Activated T-helper 2 cell treated with anti-CD3 and anti-CD28 coated beads, Interferon-gamma antibody, Interleukin-2, Interleukin-4, amounts not matched to agents 10 μg/mL and 5 μg/mL and 100 μg/mL, durations not matched to agents 14 hours and 24 hours and 36 hours (primary cell): Measurements from ENCODE around the gene ACADS. TPM values are rescaled to one million over a fixed set of nuclear protein-coding genes. Genes with fewer than 3 reads are reported as not detected.

Experiments used
- DNase-seq: peaks from one replicate; pipeline ENCODE4 v3.0.0; 2021; ENCODE audit warnings: low spot score
- H3K27ac Mint-ChIP-seq: one replicate; pipeline ENCODE4 v1.8.0; 2021; ENCODE audit warnings: mixed read lengths
- H3K27me3 Mint-ChIP-seq: one replicate; pipeline ENCODE4 v1.8.0; 2021; ENCODE audit warnings: low read depth, mixed read lengths
- H3K36me3 Mint-ChIP-seq: one replicate; pipeline ENCODE4 v1.8.0; 2021; ENCODE audit warnings: low read depth, mixed read lengths
- H3K4me1 Mint-ChIP-seq: one replicate; pipeline ENCODE4 v1.8.0; 2021; ENCODE audit warnings: low read depth, mixed read lengths
- H3K4me3 Mint-ChIP-seq: one replicate; pipeline ENCODE4 v1.8.0; 2021; ENCODE audit warnings: low read depth, mild to moderate bottlenecking, moderate library complexity, mixed read lengths
- H3K9me3 Mint-ChIP-seq: one replicate; pipeline ENCODE4 v1.8.0; 2021; ENCODE audit warnings: mixed read lengths
- intact Hi-C: fragments of 100-400 bp; cut with micrococcal nuclease; formaldehyde crosslinking; loops from one replicate; pipeline ENCODE4 v1.15.1; 2023
- total RNA-seq: library from RNA; stranded (reverse); gene quantifications from 2 replicates; pipeline ENCODE4 v1.2.3, GENCODE V29; 2022

Gene ACADS
- total RNA-seq, 1 donor from 2014 or later = 16.4 TPM

GRCh38 chr12:120754792-120755191 is 29.2 kb downstream of the ACADS start:
- Mint-ChIP-seq H3K4me3 (no peak overlapping the region), H3K27me3 (no peaks in the 10 kb centered on the region), H3K36me3 (peaks cover 8% of the 10 kb centered on the region), H3K27ac (no peak overlapping the region), H3K9me3 (peaks cover 16% of the 10 kb centered on the region), H3K4me1 (no peaks in the 10 kb centered on the region)
- DNase-seq = no peak
- intact Hi-C loops = no loop called here

DNA sequence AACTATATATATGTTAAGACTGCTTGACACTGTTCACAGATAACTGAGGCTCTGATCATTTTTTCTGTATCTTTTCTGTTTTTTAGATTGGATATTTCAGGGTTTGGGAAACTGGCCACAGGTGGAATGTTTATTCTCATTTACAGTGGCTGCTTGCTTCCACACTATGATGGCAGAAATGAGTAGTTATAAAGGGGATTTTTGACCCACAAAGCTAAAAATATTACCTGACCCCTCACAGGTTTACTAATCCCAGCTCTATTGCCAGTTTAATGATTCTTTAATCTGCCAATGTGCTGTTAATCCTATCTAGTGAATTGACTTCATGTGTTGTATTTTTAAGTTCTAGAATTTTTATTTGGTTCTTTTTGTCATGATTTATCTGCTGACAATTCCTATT is 29.6 kb downstream of the ACADS start:
- no peak for DNase-seq
- H3K9me3 Mint-ChIP-seq = peaks cover 16% of the 10 kb centered on the region
- peaks cover 8% of the 10 kb centered on the region for H3K36me3 Mint-ChIP-seq
- intact Hi-C loops = no loop called here
- no peak overlapping the region for H3K27ac Mint-ChIP-seq
- H3K27me3 Mint-ChIP-seq = no peaks in the 10 kb centered on the region
- no peak overlapping the region for H3K4me3 Mint-ChIP-seq
- peaks cover 2% of the 10 kb centered on the region for H3K4me1 Mint-ChIP-seq

- no peak overlapping the region for H3K27ac Mint-ChIP-seq
- H3K36me3 Mint-ChIP-seq = peaks cover 21% of the 10 kb centered on the region
- intact Hi-C loops = no loop called here
- peaks cover 16% of the 10 kb centered on the region for H3K9me3 Mint-ChIP-seq
- no peak overlapping the region for H3K4me3 Mint-ChIP-seq
- H3K4me1 Mint-ChIP-seq = peaks cover 2% of the 10 kb centered on the region
- DNase-seq = no peak
- H3K27me3 Mint-ChIP-seq = no peaks in the 10 kb centered on the region
These were observed 31.7 kb downstream of the ACADS start for GRCh38 chr12:120757226-120757742.

- no peak overlapping the region for H3K27ac Mint-ChIP-seq
- H3K4me1 Mint-ChIP-seq = peaks cover 2% of the 10 kb centered on the region
- no peaks in the 10 kb centered on the region for H3K27me3 Mint-ChIP-seq
- intact Hi-C loops = no loop called here
- H3K9me3 Mint-ChIP-seq = peaks cover 16% of the 10 kb centered on the region
- H3K36me3 Mint-ChIP-seq = peaks cover 23% of the 10 kb centered on the region
- DNase-seq = no peak
- no peak overlapping the region for H3K4me3 Mint-ChIP-seq
These were observed 32.3 kb downstream of the ACADS start for GRCh38 chr12:120757949-120758348.

DNA sequence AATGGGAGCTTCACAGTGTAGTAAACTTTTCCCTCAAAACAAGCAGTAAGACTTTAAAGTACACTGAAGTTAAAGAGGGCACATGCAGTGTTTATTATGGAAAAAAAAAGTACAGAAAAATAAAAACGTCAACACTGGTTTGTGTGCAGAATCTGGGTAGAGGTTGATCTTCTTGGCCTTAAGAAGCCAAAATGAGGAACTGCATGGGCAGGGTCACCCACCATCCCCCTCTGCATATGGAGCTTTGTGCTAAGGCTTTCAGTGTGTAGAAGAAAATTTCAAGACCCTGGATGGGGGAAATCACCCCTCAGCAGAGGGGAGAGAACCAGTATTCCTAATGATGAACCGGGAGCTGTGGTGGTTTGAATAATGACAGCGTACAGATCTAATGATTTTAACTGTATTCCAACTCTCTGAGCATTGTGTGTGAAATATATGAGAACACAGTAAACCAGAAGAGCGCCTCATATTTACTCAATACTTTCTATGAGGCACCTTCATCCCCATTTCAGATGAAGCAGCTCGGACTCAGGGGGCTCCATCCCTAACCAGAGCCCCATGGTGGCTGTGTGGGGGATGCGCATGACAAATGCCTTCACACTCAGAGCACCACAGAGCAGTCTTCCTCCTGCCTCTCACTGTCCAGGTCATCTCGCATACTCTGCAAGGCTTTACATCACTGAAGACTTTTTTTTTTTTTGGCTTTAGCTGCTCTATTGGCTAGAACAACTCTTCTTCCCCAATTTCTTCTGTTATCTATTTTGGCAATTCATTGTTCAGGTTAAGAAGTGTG is 33.4 kb downstream of the ACADS start:
- DNase-seq = no peak
- H3K27me3 Mint-ChIP-seq = no peaks in the 10 kb centered on the region
- peaks cover 2% of the 10 kb centered on the region for H3K4me1 Mint-ChIP-seq
- H3K36me3 Mint-ChIP-seq = peaks cover 26% of the 10 kb centered on the region
- peaks cover 12% of the 10 kb centered on the region for H3K9me3 Mint-ChIP-seq
- H3K4me3 Mint-ChIP-seq = no peak overlapping the region
- no peak overlapping the region for H3K27ac Mint-ChIP-seq
- intact Hi-C loops = no loop called here

- peaks cover 2% of the 10 kb centered on the region for H3K4me1 Mint-ChIP-seq
- no peak overlapping the region for H3K4me3 Mint-ChIP-seq
- intact Hi-C loops = loop anchor here (5.0 kb wide), 1 partner anchor 32 kb away; the partner anchor contains the start of gene ACADS
- peak overlapping the region; percentile 55 for H3K27ac Mint-ChIP-seq
- peaks cover 9% of the 10 kb centered on the region for H3K9me3 Mint-ChIP-seq
- DNase-seq = no peak
- no peaks in the 10 kb centered on the region for H3K27me3 Mint-ChIP-seq
- peaks cover 29% of the 10 kb centered on the region for H3K36me3 Mint-ChIP-seq
These were observed 34.1 kb downstream of the ACADS start for GRCh38 chr12:120759591-120760348.

DNA sequence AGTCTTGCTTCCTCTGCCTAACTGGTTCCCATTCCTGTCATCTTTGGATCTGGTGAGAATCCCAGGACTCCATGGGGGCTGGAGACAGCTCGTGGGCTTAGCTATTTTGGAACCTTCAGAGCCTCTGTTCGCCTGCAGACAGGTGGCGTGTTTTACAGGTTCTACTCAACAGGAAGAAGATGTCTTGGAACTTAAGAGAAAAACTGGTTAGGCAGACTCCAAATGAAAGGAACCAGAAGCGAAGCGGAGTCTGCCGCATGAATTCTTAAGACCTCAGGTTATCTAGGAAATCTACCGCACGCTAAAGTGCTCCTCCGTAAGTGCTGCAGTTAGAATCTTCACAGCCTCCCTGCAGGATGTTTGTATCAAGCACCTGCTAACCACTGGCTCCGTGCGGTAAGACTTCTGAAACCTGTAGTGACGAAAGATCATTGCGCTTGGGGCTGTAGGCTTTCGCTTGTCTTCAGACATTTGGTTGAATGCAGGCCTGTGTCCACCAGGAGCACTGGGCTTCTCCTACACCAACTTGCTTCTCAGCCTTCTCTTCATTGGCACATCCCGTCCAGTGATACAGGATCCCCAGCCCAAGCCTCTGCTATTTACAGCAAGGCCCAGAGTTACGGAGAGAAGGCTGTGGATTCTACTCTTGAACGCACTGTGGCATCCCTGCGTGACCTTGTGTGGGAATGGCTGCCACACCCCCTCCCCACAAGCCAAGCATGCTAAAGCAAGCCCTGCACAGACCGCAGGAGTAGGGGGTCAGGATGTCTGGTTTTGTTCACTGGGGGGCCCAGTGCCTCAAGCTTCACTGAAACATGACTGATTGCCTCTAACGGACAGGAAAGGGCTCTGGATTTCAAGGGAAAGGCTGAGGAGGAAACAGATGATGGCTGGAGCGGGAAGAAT is 35.0 kb downstream of the ACADS start:
- peak overlapping the region; percentile 55 for H3K27ac Mint-ChIP-seq

DNA sequence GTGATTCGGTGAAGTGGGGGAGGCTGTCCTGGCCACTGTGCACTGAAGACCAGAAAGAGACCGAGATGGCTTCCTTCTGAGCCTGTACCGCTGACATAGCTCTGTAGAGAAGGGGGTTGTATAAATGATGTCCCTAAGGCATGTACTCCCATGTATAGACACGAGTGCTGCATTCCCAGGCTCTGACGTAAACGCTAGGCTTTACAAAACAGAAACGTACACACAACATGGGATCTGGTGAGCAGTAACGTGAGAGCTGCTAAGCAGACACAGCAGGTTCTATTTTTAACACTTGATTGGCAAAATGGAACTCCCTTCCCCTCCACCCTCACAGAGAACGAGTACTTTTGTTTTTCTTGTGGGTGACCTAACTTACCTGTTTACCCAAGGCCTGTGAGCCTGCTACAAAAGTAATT is 35.9 kb downstream of the ACADS start:
- no peak for DNase-seq

More for the DNA sequence above, 35.0 kb downstream of the ACADS start:
- peaks cover 22% of the 10 kb centered on the region for H3K36me3 Mint-ChIP-seq
- peak; percentile 26 for DNase-seq
- H3K27me3 Mint-ChIP-seq = no peaks in the 10 kb centered on the region
- H3K9me3 Mint-ChIP-seq = peaks cover under 1% of the 10 kb centered on the region
- no peak overlapping the region for H3K4me3 Mint-ChIP-seq
- peaks cover 2% of the 10 kb centered on the region for H3K4me1 Mint-ChIP-seq
- intact Hi-C loops = loop anchor here (5.0 kb wide), 1 partner anchor 33 kb away; the partner anchor contains the start of gene ACADS

GRCh38 chr12:120762086-120762485 is 36.5 kb downstream of the ACADS start:
- Mint-ChIP-seq H3K27me3 (no peaks in the 10 kb centered on the region), H3K4me3 (no peak overlapping the region), H3K9me3 (no peaks in the 10 kb centered on the region), H3K36me3 (peaks cover 35% of the 10 kb centered on the region), H3K27ac (no peak overlapping the region), H3K4me1 (peaks cover 2% of the 10 kb centered on the region)
- no peak for DNase-seq
- intact Hi-C loops = loop anchor here (5.0 kb wide), 1 partner anchor 35 kb away; the partner anchor contains the start of gene ACADS

More for the DNA sequence above, 35.9 kb downstream of the ACADS start:
- Mint-ChIP-seq H3K27ac (no peak overlapping the region), H3K4me3 (no peak overlapping the region), H3K27me3 (no peaks in the 10 kb centered on the region), H3K9me3 (no peaks in the 10 kb centered on the region), H3K36me3 (peaks cover 30% of the 10 kb centered on the region), H3K4me1 (peaks cover 2% of the 10 kb centered on the region)
- intact Hi-C loops = loop anchor here (5.0 kb wide), 1 partner anchor 34 kb away; the partner anchor contains the start of gene ACADS

- no peak for DNase-seq
- H3K4me3 Mint-ChIP-seq = no peak overlapping the region
- H3K9me3 Mint-ChIP-seq = no peaks in the 10 kb centered on the region
- peaks cover 2% of the 10 kb centered on the region for H3K4me1 Mint-ChIP-seq
- H3K27me3 Mint-ChIP-seq = no peaks in the 10 kb centered on the region
- intact Hi-C loops = loop anchor here (5.0 kb wide), 1 partner anchor 36 kb away; the partner anchor contains the start of gene ACADS
- H3K27ac Mint-ChIP-seq = no peak overlapping the region
- peaks cover 45% of the 10 kb centered on the region for H3K36me3 Mint-ChIP-seq
These were observed 37.6 kb downstream of the ACADS start for GRCh38 chr12:120763250-120763649.

DNA sequence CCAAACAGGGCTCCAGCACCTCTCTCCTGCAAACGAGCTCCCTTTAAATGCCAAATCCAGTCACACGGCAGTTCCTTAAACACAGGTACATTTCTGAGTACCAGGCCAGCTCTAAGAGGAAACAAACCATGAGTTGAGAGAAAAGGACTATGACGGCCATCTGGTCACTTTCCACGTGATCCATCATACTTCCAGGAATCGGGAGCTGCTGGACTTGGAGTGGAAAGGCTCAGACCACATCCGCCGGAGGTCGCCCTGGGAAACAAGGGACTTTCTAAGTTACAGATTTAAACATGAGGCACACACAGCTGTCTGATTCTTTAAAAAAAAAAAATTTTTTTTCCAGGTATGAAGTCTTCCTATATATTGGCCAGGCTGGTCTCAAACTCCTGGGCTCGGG is 39.2 kb downstream of the ACADS start:
- Mint-ChIP-seq H3K9me3 (no peaks in the 10 kb centered on the region), H3K36me3 (peaks cover 51% of the 10 kb centered on the region), H3K27ac (no peak overlapping the region), H3K27me3 (no peaks in the 10 kb centered on the region), H3K4me1 (peaks cover 2% of the 10 kb centered on the region), H3K4me3 (no peak overlapping the region)
- intact Hi-C loops = loop anchor here (5.0 kb wide), 1 partner anchor 38 kb away; the partner anchor contains the start of gene ACADS
- no peak for DNase-seq

GRCh38 chr12:120766566-120766965 is 40.9 kb downstream of the ACADS start:
- intact Hi-C loops = no loop called here
- Mint-ChIP-seq H3K9me3 (no peaks in the 10 kb centered on the region), H3K4me1 (peaks cover 4% of the 10 kb centered on the region), H3K27me3 (no peaks in the 10 kb centered on the region), H3K27ac (no peak overlapping the region), H3K36me3 (peaks cover 46% of the 10 kb centered on the region), H3K4me3 (no peak overlapping the region)
- no peak for DNase-seq
